ENCODE measurements around the gene FBXO28. TPM values are rescaled to one million over a fixed set of nuclear protein-coding genes. Genes with fewer than 3 reads are reported as not detected.
"Not testable (repeated sequence)": the region's sequence is repeated elsewhere in the genome, so short reads cannot be mapped to it uniquely, and the experiment has no call there.

The FBXO28 gene
- polyA plus RNA-seq, 1 donor = 18.1 TPM

- no peak for DNase-seq
Observed at GRCh38 chr1:224192082-224192788, 78.3 kb downstream of the FBXO28 start.

GRCh38 chr1:224193319-224193966 lies 79.5 kb downstream of the FBXO28 start:
- no peak for DNase-seq

- no peak for DNase-seq
Observed at GRCh38 chr1:224196813-224197600, 83.1 kb downstream of the FBXO28 start.

- DNase-seq = no peak
Observed at GRCh38 chr1:224198572-224198971, 84.7 kb downstream of the FBXO28 start.

- no peak for DNase-seq
Observed at GRCh38 chr1:224199679-224200078, 85.8 kb downstream of the FBXO28 start.

GRCh38 chr1:224201383-224201782 lies 87.5 kb downstream of the FBXO28 start:
- DNase-seq = no peak

GRCh38 chr1:224201853-224202252 lies 87.9 kb downstream of the FBXO28 start:
- DNase-seq = no peak

- DNase-seq = peak; percentile 23
Observed at GRCh38 chr1:224203243-224204016, 89.5 kb downstream of the FBXO28 start.

- peak; percentile 42 for DNase-seq
Observed at GRCh38 chr1:224205438-224205840, 91.5 kb downstream of the FBXO28 start.

- not testable (repeated sequence) for DNase-seq
Observed at GRCh38 chr1:224205931-224206538, 92.1 kb downstream of the FBXO28 start.

GRCh38 chr1:224211206-224211962 lies 97.5 kb downstream of the FBXO28 start:
- peak; percentile 50 for DNase-seq

Other genes starting within 250 kb of the FBXO28 start
- 42.3 TPM for gene DEGS1, start 69.1 kb downstream of the FBXO28 start, polyA plus RNA-seq (ENCODE audit: insufficient read length)
- gene NVL, start 216.1 kb downstream of the FBXO28 start, polyA plus RNA-seq (ENCODE audit: insufficient read length) = 24.5 TPM
- gene CNIH4, start 242.8 kb downstream of the FBXO28 start, polyA plus RNA-seq (ENCODE audit: insufficient read length) = 22.8 TPM